PC-3 (cell line): ENCODE data around the gene MYL9. TPM values are rescaled to one million over a fixed set of nuclear protein-coding genes. Genes with fewer than 3 reads are reported as not detected.
A peak's percentile ranks its signal among the peaks of the same experiment; 100 is the strongest.

ENCODE experiments used
- ATAC-seq: fragments of 200-7000 bp; cut with Tn5 transposase; 2 replicates; pipeline ENCODE4 v1.9.1; 2020; ENCODE audit warnings: mild to moderate bottlenecking, moderate library complexity
- BruUV-seq: library from RNA; stranded (reverse); fragments of 400-500 nt; replicated peaks from 2 replicates; lab custom pipeline; 2021; lab: Mats Ljungman, UMichigan
- CTCF ChIA-PET: fragments of 300-600 bp; sonication (Branson Sonifier 250); formaldehyde crosslinking; loops from one replicate; lab custom pipeline; 2022; ENCODE audit warnings: antibody characterized with exemption; lab: Charles Lee
- POLR2A ChIA-PET: fragments of 300-600 bp; sonication (Branson Sonifier 250); formaldehyde crosslinking; loops from one replicate; lab custom pipeline; 2022; ENCODE audit warnings: antibody characterized with exemption; ENCODE audit not compliant: unreplicated experiment; lab: Charles Lee
- DNase-seq: peaks from one replicate; pipeline ENCODE4 v3.0.0-alpha.2; 2015
- H2AFZ ChIP-seq: fragments of 300-600 bp; sonication (generic); 2 replicates; pipeline ENCODE4 v1.6.0; 2016; ENCODE audit warnings: antibody characterized with exemption, low read length
- H3F3A ChIP-seq: fragments of 300-600 bp; sonication (generic); one replicate; pipeline ENCODE4 v1.6.0; 2017; ENCODE audit warnings: antibody characterized with exemption, low read length, control low read depth, mild to moderate bottlenecking; ENCODE audit not compliant: unreplicated experiment
- H3K27ac ChIP-seq: fragments of 300-600 bp; sonication (generic); 2 replicates; pipeline ENCODE4 v1.5.1; 2016; ENCODE audit warnings: mild to moderate bottlenecking, low read length
- H3K27me3 ChIP-seq: fragments of 300-600 bp; sonication (generic); 2 replicates; pipeline ENCODE4 v1.6.1; 2016; ENCODE audit warnings: low read length, mixed read lengths
- H3K36me3 ChIP-seq: fragments of 300-600 bp; sonication (generic); 2 replicates; pipeline ENCODE4 v1.6.1; 2016; ENCODE audit warnings: low read depth, mixed run types, low read length, mixed read lengths
- H3K4me1 ChIP-seq: fragments of 300-600 bp; sonication (generic); 2 replicates; pipeline ENCODE4 v1.5.1; 2016; ENCODE audit warnings: low read length; ENCODE audit not compliant: insufficient read depth
- H3K4me2 ChIP-seq: fragments of 300-600 bp; sonication (generic); 2 replicates; pipeline ENCODE4 v1.6.0; 2016; ENCODE audit warnings: low read length
- H3K4me3 ChIP-seq: fragments of 300-600 bp; sonication (generic); 2 replicates; pipeline ENCODE4 v1.5.1; 2016; ENCODE audit warnings: mild to moderate bottlenecking, low read length, mixed read lengths
- H3K79me2 ChIP-seq: fragments of 300-600 bp; sonication (generic); 2 replicates; pipeline ENCODE4 v1.6.1; 2017; ENCODE audit warnings: low read length, mixed read lengths
- H3K9ac ChIP-seq: fragments of 300-600 bp; sonication (generic); 2 replicates; pipeline ENCODE4 v1.6.0; 2016; ENCODE audit warnings: mild to moderate bottlenecking, low read length
- H3K9me2 ChIP-seq: fragments of 300-600 bp; sonication (generic); replicated peaks from 2 replicates; pipeline ENCODE4 v1.6.1; 2016; ENCODE audit warnings: mixed run types, low read length, mixed read lengths
- H3K9me3 ChIP-seq: fragments of 300-600 bp; sonication (generic); 2 replicates; pipeline ENCODE4 v1.6.1; 2016; ENCODE audit warnings: low read length, mixed read lengths
- H4K20me1 ChIP-seq: fragments of 300-600 bp; sonication (generic); 2 replicates; pipeline ENCODE4 v1.6.1; 2016; ENCODE audit warnings: low read length, mixed read lengths
- EZH2 ChIP-seq: fragments of 300-600 bp; sonication (generic); IDR thresholded peaks from one replicate; pipeline ENCODE4 v1.6.1; 2017; ENCODE audit warnings: antibody characterized with exemption, mild to moderate bottlenecking, low read length; ENCODE audit not compliant: unreplicated experiment
- EZH2phosphoT487 ChIP-seq: fragments of 300-600 bp; sonication (generic); IDR thresholded peaks from 2 replicates; pipeline ENCODE4 v1.6.1; 2018; ENCODE audit warnings: mild to moderate bottlenecking, antibody characterized with exemption, low read length, borderline replicate concordance
- intact Hi-C: fragments of 100-400 bp; cut with micrococcal nuclease; formaldehyde crosslinking; loops from 2 replicates; pipeline ENCODE4 v1.9.0; 2023
- total RNA-seq: library from RNA; depleted of rRNA; stranded (reverse); fragments of >200 nt; gene quantifications from 2 replicates; pipeline ENCODE4 v1.2.3, GENCODE V29; 2014
- TF ChIP-seq, protein P1 (sequence below): fragments of 300-600 bp; sonication (generic); conservative IDR thresholded peaks from 2 replicates; pipeline ENCODE4 v1.5.1; 2017; ENCODE audit warnings: antibody characterized with exemption, low read depth, mild to moderate bottlenecking, low read length

The MYL9 gene
- total RNA-seq, 1 experiment from 2014 or later, result 12.0 TPM

DNA sequence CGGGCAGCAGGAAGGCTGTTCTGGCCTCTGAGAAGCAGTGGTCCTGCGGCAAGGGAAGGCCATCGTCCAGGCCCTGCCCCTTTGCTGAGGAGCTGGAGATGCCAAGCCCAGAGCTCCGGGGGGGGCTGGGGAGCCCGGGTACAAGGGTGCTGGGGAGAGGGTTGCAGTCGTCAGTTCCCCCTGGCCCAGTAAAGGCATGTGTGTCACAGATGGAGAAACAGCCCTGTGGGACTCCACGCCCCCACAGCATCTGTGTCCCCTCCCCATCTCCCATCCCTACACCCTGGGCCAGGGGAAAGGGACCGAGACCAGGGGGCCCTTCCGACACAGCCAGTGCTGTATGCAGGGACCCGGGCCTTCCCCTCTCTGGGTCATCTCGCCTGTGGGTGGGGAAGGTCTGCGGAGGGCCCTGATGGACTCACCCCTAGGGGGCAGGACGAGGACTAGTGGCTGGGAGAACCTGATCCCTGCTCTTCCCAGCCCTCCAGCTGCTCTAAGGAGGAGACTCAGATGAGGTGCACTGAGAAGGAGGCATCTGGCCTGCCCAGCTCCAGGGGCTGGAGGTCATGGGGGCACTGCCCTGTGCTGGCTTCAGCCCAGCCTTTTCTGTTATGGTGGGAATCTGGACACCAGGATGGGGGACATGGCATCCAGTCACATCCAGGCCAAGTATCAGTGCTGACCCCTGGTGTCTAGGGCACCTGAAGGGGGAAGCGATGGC lies 609 bp downstream of the MYL9 start:
- Histone ChIP-seq H3K27ac (no peak overlapping the region), H4K20me1 (no peaks in the 10 kb centered on the region), H3F3A (no peaks in the 10 kb centered on the region), H3K9ac (peak overlapping the region; percentile 58), H3K9me3 (no peaks in the 10 kb centered on the region), H3K9me2 (no peaks in the 10 kb centered on the region), H3K4me1 (peaks cover 5% of the 10 kb centered on the region; the same call in 1 of the 2 replicates), H3K27me3 (no peaks in the 10 kb centered on the region), H3K4me2 (peak overlapping the region; percentile 91), H3K79me2 (no peaks in the 10 kb centered on the region), H3K4me3 (peak overlapping the region; percentile 72), H2AFZ (peak overlapping the region; percentile 97), H3K36me3 (no peaks in the 10 kb centered on the region)
- TF ChIP-seq, protein P1, sequence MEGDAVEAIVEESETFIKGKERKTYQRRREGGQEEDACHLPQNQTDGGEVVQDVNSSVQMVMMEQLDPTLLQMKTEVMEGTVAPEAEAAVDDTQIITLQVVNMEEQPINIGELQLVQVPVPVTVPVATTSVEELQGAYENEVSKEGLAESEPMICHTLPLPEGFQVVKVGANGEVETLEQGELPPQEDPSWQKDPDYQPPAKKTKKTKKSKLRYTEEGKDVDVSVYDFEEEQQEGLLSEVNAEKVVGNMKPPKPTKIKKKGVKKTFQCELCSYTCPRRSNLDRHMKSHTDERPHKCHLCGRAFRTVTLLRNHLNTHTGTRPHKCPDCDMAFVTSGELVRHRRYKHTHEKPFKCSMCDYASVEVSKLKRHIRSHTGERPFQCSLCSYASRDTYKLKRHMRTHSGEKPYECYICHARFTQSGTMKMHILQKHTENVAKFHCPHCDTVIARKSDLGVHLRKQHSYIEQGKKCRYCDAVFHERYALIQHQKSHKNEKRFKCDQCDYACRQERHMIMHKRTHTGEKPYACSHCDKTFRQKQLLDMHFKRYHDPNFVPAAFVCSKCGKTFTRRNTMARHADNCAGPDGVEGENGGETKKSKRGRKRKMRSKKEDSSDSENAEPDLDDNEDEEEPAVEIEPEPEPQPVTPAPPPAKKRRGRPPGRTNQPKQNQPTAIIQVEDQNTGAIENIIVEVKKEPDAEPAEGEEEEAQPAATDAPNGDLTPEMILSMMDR, result peak; percentile 52
- TF ChIP-seq EZH2, result no peak
- DNase-seq (peak; percentile 16), ATAC-seq (peak; percentile 17)
- ChIA-PET POLR2A (no interaction called here), CTCF (no interaction called here)
- intact Hi-C loops, result no loop called here
- TSS peak; percentile 55 for BruUV-seq

DNA sequence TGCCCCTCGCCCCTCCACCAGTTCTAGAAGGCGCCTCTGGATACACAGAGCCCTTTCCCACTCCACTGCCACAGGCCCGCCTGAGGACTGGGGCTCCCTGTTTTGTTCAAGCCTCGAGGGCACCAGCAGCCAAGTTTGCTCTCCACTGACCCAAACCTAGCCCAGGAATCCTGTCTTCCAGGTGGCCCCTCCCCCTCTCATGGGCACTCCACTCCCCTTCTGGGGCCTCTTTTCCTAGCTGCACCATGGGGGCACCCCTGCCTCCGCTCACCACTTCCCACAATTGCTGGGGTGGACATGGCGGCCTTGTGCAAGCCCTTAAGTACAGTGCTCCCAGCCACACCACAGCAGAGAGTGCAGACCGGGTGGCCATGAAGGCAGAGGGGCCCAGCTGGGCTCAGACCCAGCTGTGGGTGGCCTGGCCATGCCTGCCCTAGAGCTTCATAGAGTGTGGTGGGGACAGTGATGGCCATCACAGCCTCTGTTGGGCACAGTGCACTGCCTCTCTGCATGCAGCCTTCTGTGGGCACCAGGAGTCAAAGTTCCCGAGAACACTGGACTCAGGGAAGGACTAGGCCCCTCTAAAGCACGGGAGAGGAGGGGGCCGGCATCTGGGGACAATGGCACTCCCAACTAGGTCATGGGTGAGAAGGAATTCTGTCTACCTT lies 1.3 kb downstream of the MYL9 start:
- Histone ChIP-seq H3K9ac (no peak overlapping the region), H3K36me3 (no peaks in the 10 kb centered on the region), H4K20me1 (no peaks in the 10 kb centered on the region), H3K79me2 (no peaks in the 10 kb centered on the region), H3K4me3 (no peak overlapping the region), H3K9me2 (no peaks in the 10 kb centered on the region), H2AFZ (no peak overlapping the region), H3F3A (no peaks in the 10 kb centered on the region), H3K27me3 (no peaks in the 10 kb centered on the region), H3K9me3 (no peaks in the 10 kb centered on the region), H3K4me2 (no peak overlapping the region), H3K27ac (no peak overlapping the region), H3K4me1 (peaks cover 5% of the 10 kb centered on the region; the same call in 1 of the 2 replicates)
- ChIA-PET POLR2A (no interaction called here), CTCF (no interaction called here)
- no peak for ATAC-seq
- intact Hi-C loops, result no loop called here
- TF ChIP-seq EZH2 (no peak), EZH2phosphoT487 (no peak)
- TF ChIP-seq, protein P1, result no peak
- no peak for DNase-seq
- BruUV-seq, result no TSS peak
